Tibial nerve (tissue), 4 donors: ENCODE results near the gene CD70.

Source experiments
- EP300 ChIP-seq, 2 donors: sonication (generic); formaldehyde crosslinking; IDR thresholded peaks; one replicate each; pipeline ENCODE4 v1.6.1; 2017; ENCODE audit warnings: antibody characterized with exemption in 2 of 2, mild to moderate bottlenecking in 1 of 2
- POLR2A ChIP-seq, 2 donors: fragments of 450-650 bp; IDR thresholded peaks; one replicate each; pipeline ENCODE4 v1.6.1; 2017; ENCODE audit warnings: antibody characterized with exemption in 2 of 2, mild to moderate bottlenecking in 2 of 2, moderate library complexity in 2 of 2
- TF ChIP-seq, protein P1 (sequence below), 5 experiments: fragments of 200-600 bp in 3 of 5; fragments of 450-650 bp in 2 of 5; sonication (generic) in 3 of 5; IDR thresholded peaks; one replicate each; pipeline ENCODE4 v1.5.1; 2016 to 2019; ENCODE audit warnings: antibody characterized with exemption in 5 of 5, mild to moderate bottlenecking in 3 of 5, moderate library complexity in 2 of 5

DNA sequence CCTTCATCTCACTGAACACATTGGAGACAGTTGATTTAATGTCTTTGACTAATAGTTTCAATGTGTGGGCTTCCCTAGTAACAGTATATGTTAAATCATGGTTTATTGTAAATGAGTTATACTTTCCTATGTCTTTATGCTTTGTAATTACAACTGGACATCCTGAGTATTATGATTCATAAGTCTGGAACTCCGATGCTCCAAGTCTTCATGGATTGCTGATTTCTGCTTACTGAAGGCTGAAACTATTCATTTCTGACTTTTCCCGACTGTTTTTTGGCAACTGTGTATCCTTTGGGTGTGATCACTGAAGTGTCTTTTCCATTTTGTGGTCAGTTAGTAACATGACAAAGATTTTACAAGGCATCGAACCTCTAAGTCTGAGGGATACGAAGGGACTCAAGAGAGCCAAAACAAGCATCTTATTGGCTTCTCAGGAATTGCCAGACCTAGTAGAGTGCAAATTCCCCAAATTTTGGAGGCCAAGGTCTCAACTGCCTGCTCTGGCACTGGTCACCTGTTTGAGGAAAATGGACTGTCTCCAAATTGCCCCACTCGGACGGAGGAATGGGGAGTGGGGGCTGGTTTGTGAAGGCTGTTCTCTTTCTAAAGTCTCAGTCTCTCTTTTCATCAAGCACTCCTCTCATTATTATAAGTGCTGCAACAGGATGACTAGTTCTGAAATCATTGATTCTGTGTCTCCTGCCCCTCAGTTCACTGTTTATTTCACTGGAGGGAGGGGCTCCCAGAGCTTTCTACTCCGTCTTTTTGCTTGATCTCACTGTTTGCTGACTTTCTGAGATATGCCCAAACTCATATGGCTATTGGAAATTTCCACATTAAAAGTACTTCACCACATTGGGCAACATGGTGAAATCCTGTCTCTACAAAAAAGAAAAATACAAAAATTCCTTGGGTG is 20.2 kb upstream of the CD70 start:
- TF ChIP-seq, protein P1, sequence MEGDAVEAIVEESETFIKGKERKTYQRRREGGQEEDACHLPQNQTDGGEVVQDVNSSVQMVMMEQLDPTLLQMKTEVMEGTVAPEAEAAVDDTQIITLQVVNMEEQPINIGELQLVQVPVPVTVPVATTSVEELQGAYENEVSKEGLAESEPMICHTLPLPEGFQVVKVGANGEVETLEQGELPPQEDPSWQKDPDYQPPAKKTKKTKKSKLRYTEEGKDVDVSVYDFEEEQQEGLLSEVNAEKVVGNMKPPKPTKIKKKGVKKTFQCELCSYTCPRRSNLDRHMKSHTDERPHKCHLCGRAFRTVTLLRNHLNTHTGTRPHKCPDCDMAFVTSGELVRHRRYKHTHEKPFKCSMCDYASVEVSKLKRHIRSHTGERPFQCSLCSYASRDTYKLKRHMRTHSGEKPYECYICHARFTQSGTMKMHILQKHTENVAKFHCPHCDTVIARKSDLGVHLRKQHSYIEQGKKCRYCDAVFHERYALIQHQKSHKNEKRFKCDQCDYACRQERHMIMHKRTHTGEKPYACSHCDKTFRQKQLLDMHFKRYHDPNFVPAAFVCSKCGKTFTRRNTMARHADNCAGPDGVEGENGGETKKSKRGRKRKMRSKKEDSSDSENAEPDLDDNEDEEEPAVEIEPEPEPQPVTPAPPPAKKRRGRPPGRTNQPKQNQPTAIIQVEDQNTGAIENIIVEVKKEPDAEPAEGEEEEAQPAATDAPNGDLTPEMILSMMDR (IDR thresholded peaks at IDR 0.05), result no peak
- TF ChIP-seq EP300 (IDR thresholded peaks at IDR 0.05) (peak in 1 of 2 donors; percentile 37), POLR2A (IDR thresholded peaks at IDR 0.05) (no peak)
